Stomach (tissue), 9 donors: ENCODE data around the gene GALNT2. TPM values are rescaled to one million over a fixed set of nuclear protein-coding genes. Genes with fewer than 3 reads are reported as not detected.

Experiments
- DNase-seq, 2 donors: peaks; one replicate each; pipeline versions ENCODE4 v3.0.0 to v3.0.0-alpha.2; 2013 to 2019
- H3K27ac ChIP-seq, 5 donors: fragments of 200-600 bp in 4 of 5; sonication (generic) in 4 of 5; one replicate each; pipeline ENCODE4 v1.5.1; 2013 to 2019; ENCODE audit warnings: mild to moderate bottlenecking in 1 of 5, moderate library complexity in 1 of 5
- H3K27me3 ChIP-seq, 3 donors: fragments of 200-600 bp; sonication (generic); one replicate each; pipeline ENCODE4 v1.5.1; 2017 to 2019; ENCODE audit warnings: mixed run types in 1 of 3
- H3K36me3 ChIP-seq, 4 donors: fragments of 200-600 bp; sonication (generic); 1 replicate in 3 of 4; 2 replicates in 1 of 4; pipeline ENCODE4 v1.5.1; 2016 to 2019
- H3K4me1 ChIP-seq, 4 donors: fragments of 200-600 bp; sonication (generic); one replicate each; pipeline ENCODE4 v1.5.1; 2016 to 2019
- H3K4me3 ChIP-seq, 4 donors: fragments of 200-600 bp; sonication (generic) in 3 of 4; one replicate each; pipeline ENCODE4 v1.5.1; 2016 to 2019; ENCODE audit warnings: mild to moderate bottlenecking in 1 of 4
- H3K9me3 ChIP-seq, 4 donors: fragments of 200-600 bp; sonication (generic); one replicate each; pipeline ENCODE4 v1.5.1; 2016 to 2019
- CTCF ChIP-seq, 7 experiments: fragments of 450-650 bp in 4 of 7; fragments of 200-600 bp in 3 of 7; sonication (generic) in 3 of 7; IDR thresholded peaks; one replicate each; pipeline ENCODE4 v1.5.1; 2016 to 2019; ENCODE audit warnings: antibody characterized with exemption in 7 of 7, control low read depth in 2 of 7, mild to moderate bottlenecking in 1 of 7
- EP300 ChIP-seq: sonication (generic); formaldehyde crosslinking; IDR thresholded peaks from one replicate; pipeline ENCODE4 v1.6.1; 2017; ENCODE audit warnings: antibody characterized with exemption
- POLR2A ChIP-seq, 4 donors: fragments of 450-650 bp; IDR thresholded peaks; one replicate each; pipeline ENCODE4 v1.6.1; 2016; ENCODE audit warnings: antibody characterized with exemption in 4 of 4, control low read depth in 2 of 4, mild to moderate bottlenecking in 1 of 4, moderate library complexity in 1 of 4
- POLR2AphosphoS5 ChIP-seq, 3 donors: sonication (generic); formaldehyde crosslinking; IDR thresholded peaks; one replicate each; pipeline ENCODE4 v1.6.1; 2016; ENCODE audit warnings: antibody characterized with exemption in 3 of 3
- WGBS, 5 donors: extraction: QIAGEN DNeasy Blood & Tissue Kit in 3 of 5; methylation state at CpG; one replicate each; pipeline versions ENCODE4 v1.1.5 to v1.1.7; 2013 to 2018; 5-methylcytosine and 5-hydroxymethylcytosine counted together
- intact Hi-C: fragments of 100-400 bp; cut with DNase I; formaldehyde crosslinking; loops from one replicate; pipeline ENCODE4 v1.15.1; 2023; ENCODE audit warnings: low total_unique reads
- polyA plus RNA-seq, 3 donors: library from polyadenylated mRNA; stranded (reverse); fragments of 200-250 nt; gene quantifications; one replicate each; pipeline ENCODE4 v1.2.3, GENCODE V29; 2013
- total RNA-seq, 5 donors: library from RNA; depleted of rRNA; stranded (reverse); fragments of >200 nt; gene quantifications; one replicate each; pipeline versions ENCODE4 v1.1.0 to v1.2.3, GENCODE V29; 2014 to 2016
- donor health status: healthy with polysubstance abuse.
- donor health status: Bipolar disorder and iron deficiency.
- donor health status: healthy.

GALNT2 gene
- total and polyA plus RNA-seq, 8 donors, result 5.5 to 101 (median 43.1) TPM

- DNase-seq, result peak in 1 of 2 donors; percentile 66
- no peaks in the 10 kb centered on the region for H3K27me3 ChIP-seq
- WGBS, 5 donors, result 64 to 72% (median 67%) methylated on average over 12 of the region's 12 CpGs
- H3K4me3 ChIP-seq, result no peak overlapping the region
- H3K36me3 ChIP-seq, result no peaks in the 10 kb centered on the region
- intact Hi-C loops, result no loop called here
- no peaks in the 10 kb centered on the region for H3K9me3 ChIP-seq
- H3K4me1 ChIP-seq, result peaks cover 20 to 83% (median 41%) of the 10 kb centered on the region in 4 donors
- TF ChIP-seq CTCF (IDR thresholded peaks at IDR 0.05) (no peak), POLR2AphosphoS5 (IDR thresholded peaks at IDR 0.05) (no peak), POLR2A (IDR thresholded peaks at IDR 0.05) (no peak)
- no peak overlapping the region for H3K27ac ChIP-seq
Observed at GRCh38 chr1:230157420-230158390, 90.7 kb downstream of the GALNT2 start.

GRCh38 chr1:230158415-230159291 lies 91.6 kb downstream of the GALNT2 start:
- Histone ChIP-seq H3K4me1 (peaks cover 20 to 74% (median 40%) of the 10 kb centered on the region in 4 donors), H3K4me3 (no peak overlapping the region), H3K27ac (no peak overlapping the region), H3K36me3 (no peaks in the 10 kb centered on the region), H3K9me3 (no peaks in the 10 kb centered on the region), H3K27me3 (no peaks in the 10 kb centered on the region)
- TF ChIP-seq POLR2AphosphoS5 (IDR thresholded peaks at IDR 0.05) (no peak), CTCF (IDR thresholded peaks at IDR 0.05) (no peak), EP300 (no peak), POLR2A (IDR thresholded peaks at IDR 0.05) (no peak)
- WGBS, 5 donors, result 27 to 46% (median 43%) methylated on average over 12 of the region's 12 CpGs
- peak in 1 of 2 donors; percentile 72 for DNase-seq
- intact Hi-C loops, result no loop called here

GRCh38 chr1:230159580-230159979 lies 92.5 kb downstream of the GALNT2 start:
- WGBS, 5 donors, result 73 to 81% (median 77%) methylated on average over 6 of the region's 6 CpGs
- intact Hi-C loops, result no loop called here
- no peak for DNase-seq

More at GRCh38 chr1:230159580-230159979, 92.5 kb downstream of the GALNT2 start:
- H3K4me3 ChIP-seq, result no peak overlapping the region
- H3K4me1 ChIP-seq, result peaks cover 16 to 72% (median 33%) of the 10 kb centered on the region in 4 donors
- no peaks in the 10 kb centered on the region for H3K9me3 ChIP-seq
- H3K27me3 ChIP-seq, result no peaks in the 10 kb centered on the region
- H3K36me3 ChIP-seq, result no peaks in the 10 kb centered on the region
- no peak for TF ChIP-seq EP300
- no peak for TF ChIP-seq POLR2A (IDR thresholded peaks at IDR 0.05)
- no peak for TF ChIP-seq CTCF (IDR thresholded peaks at IDR 0.05)
- TF ChIP-seq POLR2AphosphoS5 (IDR thresholded peaks at IDR 0.05), result no peak
- H3K27ac ChIP-seq, result no peak overlapping the region
